ENCODE results near the gene SLCO3A1.

The SLCO3A1 gene

DNA sequence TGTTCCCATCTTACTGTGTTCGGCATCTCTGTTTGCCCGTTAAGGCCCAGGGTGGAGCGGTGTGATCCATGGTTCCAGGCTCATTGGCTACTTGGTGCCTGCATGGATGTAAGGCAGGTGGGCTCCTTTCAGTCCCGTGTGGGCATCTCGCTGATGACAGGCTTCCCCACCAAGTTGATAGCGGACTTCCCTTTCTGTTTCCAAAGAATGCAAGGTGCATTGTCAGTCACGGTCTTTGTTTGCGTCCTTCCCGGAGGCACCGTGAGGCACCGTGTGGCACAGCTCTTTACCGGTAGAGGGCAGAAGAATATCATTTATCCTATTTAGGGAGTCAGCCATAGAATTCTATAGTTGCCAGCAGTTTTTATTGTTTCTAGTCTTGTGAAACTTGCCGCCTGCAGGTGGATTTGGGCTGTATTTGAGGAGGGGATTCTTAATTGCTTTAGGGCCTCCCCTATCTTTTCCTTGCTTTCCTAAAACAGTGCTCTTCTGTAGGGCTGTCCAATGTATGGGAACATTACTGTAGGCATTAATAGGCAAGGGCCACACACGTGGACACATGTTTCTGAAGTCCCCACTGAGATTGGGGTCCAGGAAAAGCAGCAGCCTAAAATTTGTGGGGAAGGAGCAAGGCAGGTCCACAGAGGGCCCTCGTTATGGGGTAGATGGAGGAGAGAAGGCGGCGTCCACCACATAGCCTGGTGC, 244.1 kb downstream of the SLCO3A1 start:
- TF ChIP-seq, protein P1, sequence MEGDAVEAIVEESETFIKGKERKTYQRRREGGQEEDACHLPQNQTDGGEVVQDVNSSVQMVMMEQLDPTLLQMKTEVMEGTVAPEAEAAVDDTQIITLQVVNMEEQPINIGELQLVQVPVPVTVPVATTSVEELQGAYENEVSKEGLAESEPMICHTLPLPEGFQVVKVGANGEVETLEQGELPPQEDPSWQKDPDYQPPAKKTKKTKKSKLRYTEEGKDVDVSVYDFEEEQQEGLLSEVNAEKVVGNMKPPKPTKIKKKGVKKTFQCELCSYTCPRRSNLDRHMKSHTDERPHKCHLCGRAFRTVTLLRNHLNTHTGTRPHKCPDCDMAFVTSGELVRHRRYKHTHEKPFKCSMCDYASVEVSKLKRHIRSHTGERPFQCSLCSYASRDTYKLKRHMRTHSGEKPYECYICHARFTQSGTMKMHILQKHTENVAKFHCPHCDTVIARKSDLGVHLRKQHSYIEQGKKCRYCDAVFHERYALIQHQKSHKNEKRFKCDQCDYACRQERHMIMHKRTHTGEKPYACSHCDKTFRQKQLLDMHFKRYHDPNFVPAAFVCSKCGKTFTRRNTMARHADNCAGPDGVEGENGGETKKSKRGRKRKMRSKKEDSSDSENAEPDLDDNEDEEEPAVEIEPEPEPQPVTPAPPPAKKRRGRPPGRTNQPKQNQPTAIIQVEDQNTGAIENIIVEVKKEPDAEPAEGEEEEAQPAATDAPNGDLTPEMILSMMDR (conservative IDR thresholded peaks at IDR 0.05; ENCODE audit: control insufficient read depth, insufficient read depth, low read depth, low read length) = peak; percentile 74
- peak; percentile 55 for DNase-seq (ENCODE audit: low read depth)
- H3K4me3 ChIP-seq (ENCODE audit: control insufficient read depth, low read depth, low read length) = no peak overlapping the region

- TF ChIP-seq, protein P1 (conservative IDR thresholded peaks at IDR 0.05; ENCODE audit: control insufficient read depth, insufficient read depth, low read depth, low read length) = no peak
- H3K4me3 ChIP-seq (ENCODE audit: control insufficient read depth, low read depth, low read length) = no peak overlapping the region
- peak; percentile 11 for DNase-seq (ENCODE audit: low read depth)
Observed at GRCh38 chr15:92098869-92099268, 245.4 kb downstream of the SLCO3A1 start.

GRCh38 chr15:92100301-92100700, 246.8 kb downstream of the SLCO3A1 start:
- H3K4me3 ChIP-seq (ENCODE audit: control insufficient read depth, low read depth, low read length) = no peak overlapping the region
- TF ChIP-seq, protein P1 (conservative IDR thresholded peaks at IDR 0.05; ENCODE audit: control insufficient read depth, insufficient read depth, low read depth, low read length) = no peak
- DNase-seq (ENCODE audit: low read depth) = no peak

DNA sequence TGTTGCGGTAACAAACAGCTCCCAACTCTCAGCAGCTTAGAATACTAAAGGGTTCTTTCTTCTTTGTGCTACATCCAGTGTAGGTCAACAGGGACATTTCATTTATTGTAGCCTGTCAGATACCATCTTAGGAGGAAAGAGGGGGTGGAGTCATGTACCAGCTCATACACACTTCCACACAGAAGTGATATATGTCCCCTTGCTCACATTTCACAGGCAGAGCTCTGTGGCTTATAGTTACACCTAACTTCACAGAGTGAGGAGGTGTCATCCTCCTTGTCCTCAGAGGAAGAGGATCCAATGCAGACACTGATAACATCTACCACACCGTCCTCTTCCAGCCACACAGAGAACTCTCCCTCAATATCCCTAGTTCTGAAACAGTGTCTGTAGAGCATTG, 247.2 kb downstream of the SLCO3A1 start:
- H3K4me3 ChIP-seq (ENCODE audit: control insufficient read depth, low read depth, low read length) = no peak overlapping the region
- TF ChIP-seq, protein P1 (conservative IDR thresholded peaks at IDR 0.05; ENCODE audit: control insufficient read depth, insufficient read depth, low read depth, low read length) = no peak
- DNase-seq (ENCODE audit: low read depth) = no peak

DNA sequence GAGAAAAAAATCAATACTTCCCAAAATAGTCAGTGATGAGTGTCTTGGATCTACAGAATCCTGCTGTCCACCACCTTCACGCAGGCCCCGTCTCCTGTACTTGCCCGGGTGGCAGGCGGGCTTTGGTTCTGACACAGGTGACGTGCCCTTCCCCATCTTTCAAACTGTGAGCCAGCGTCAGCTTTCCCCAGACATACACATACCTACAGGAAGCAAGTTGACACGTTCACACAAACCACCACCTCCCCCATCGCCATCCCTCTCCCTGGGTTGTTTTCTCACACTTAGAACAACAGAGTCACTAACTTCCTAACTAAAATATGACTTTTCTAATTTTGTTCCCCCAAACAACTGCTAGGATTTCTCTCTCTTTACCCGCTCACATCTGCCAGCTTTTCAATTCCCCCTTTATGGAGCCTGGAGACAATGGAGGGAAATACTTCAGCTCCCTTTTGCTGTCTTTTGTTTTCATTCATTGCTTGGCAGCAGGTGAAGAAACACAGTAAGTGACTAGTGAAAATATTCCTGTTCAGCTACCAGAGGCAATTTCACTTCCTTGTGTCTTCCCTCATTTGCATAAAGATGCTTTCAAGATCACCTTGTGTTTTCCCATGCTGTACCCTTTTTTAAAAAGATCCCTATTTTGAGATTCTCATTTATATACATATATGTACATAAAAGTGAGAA, 248.3 kb downstream of the SLCO3A1 start:
- no peak overlapping the region for H3K4me3 ChIP-seq (ENCODE audit: control insufficient read depth, low read depth, low read length)
- TF ChIP-seq, protein P1 (conservative IDR thresholded peaks at IDR 0.05; ENCODE audit: control insufficient read depth, insufficient read depth, low read depth, low read length) = no peak
- no peak for DNase-seq (ENCODE audit: low read depth)

- no peak for DNase-seq (ENCODE audit: low read depth)
- no peak overlapping the region for H3K4me3 ChIP-seq (ENCODE audit: control insufficient read depth, low read depth, low read length)
- TF ChIP-seq, protein P1 (conservative IDR thresholded peaks at IDR 0.05; ENCODE audit: control insufficient read depth, insufficient read depth, low read depth, low read length) = no peak
Observed at GRCh38 chr15:92102395-92102755, 248.9 kb downstream of the SLCO3A1 start.

All from fibroblast of mammary gland (primary cell).